NT2/D1 (cell line): ENCODE measurements around the gene CRYL1.

Experiments
- DNase-seq: peaks from one replicate; pipeline ENCODE4 v3.0.0-alpha.2; 2011; ENCODE audit warnings: low read depth, low spot score
- H3K27me3 ChIP-seq: 2 replicates; pipeline ENCODE4 v1.6.0; 2011; ENCODE audit warnings: mild to moderate bottlenecking; ENCODE audit not compliant: insufficient read length, insufficient read depth
- H3K36me3 ChIP-seq: 2 replicates; pipeline ENCODE4 v1.6.1; 2011; ENCODE audit warnings: mild to moderate bottlenecking, low read length, mixed read lengths; ENCODE audit not compliant: insufficient read depth, insufficient read length
- H3K4me1 ChIP-seq: 2 replicates; pipeline ENCODE4 v1.5.1; 2011; ENCODE audit not compliant: insufficient read depth, insufficient read length
- H3K4me3 ChIP-seq: 2 replicates; pipeline ENCODE4 v1.5.1; 2011; ENCODE audit warnings: low read depth; ENCODE audit not compliant: insufficient read length
- H3K9ac ChIP-seq: 2 replicates; pipeline ENCODE4 v1.6.0; 2011; ENCODE audit warnings: low read depth; ENCODE audit not compliant: insufficient read length
- H3K9me3 ChIP-seq: 2 replicates; pipeline ENCODE4 v1.5.1; 2011; ENCODE audit warnings: mild to moderate bottlenecking, low read length; ENCODE audit not compliant: insufficient read depth
- SUZ12 ChIP-seq: IDR thresholded peaks from 2 replicates; pipeline ENCODE4 v1.6.1; 2011; ENCODE audit not compliant: insufficient read length, insufficient read depth; ENCODE audit errors: extremely low read depth
- YY1 ChIP-seq: IDR thresholded peaks from 2 replicates; pipeline ENCODE4 v1.6.1; 2011; ENCODE audit not compliant: insufficient read length, insufficient read depth
- ZNF274 ChIP-seq: IDR thresholded peaks from 2 replicates; pipeline ENCODE4 v1.6.1; 2011; ENCODE audit warnings: mild to moderate bottlenecking, low read depth, low read length

Gene CRYL1

GRCh38 chr13:20499986-20500385 lies 25.7 kb downstream of the CRYL1 start:
- Histone ChIP-seq H3K27me3 (no peaks in the 10 kb centered on the region), H3K36me3 (no peaks in the 10 kb centered on the region), H3K9me3 (no peaks in the 10 kb centered on the region), H3K4me1 (no peaks in the 10 kb centered on the region), H3K9ac (no peak overlapping the region), H3K4me3 (no peak overlapping the region)
- DNase-seq, result no peak
- no peak for TF ChIP-seq ZNF274
- no peak for TF ChIP-seq SUZ12
- no peak for TF ChIP-seq YY1

GRCh38 chr13:20498659-20499058 lies 27.0 kb downstream of the CRYL1 start:
- no peaks in the 10 kb centered on the region for H3K27me3 ChIP-seq
- H3K4me1 ChIP-seq, result no peaks in the 10 kb centered on the region
- H3K9ac ChIP-seq, result no peak overlapping the region
- H3K4me3 ChIP-seq, result no peak overlapping the region
- no peaks in the 10 kb centered on the region for H3K9me3 ChIP-seq
- H3K36me3 ChIP-seq, result no peaks in the 10 kb centered on the region
- DNase-seq, result no peak
- TF ChIP-seq YY1 (no peak), SUZ12 (no peak), ZNF274 (no peak)

- Histone ChIP-seq H3K9me3 (no peaks in the 10 kb centered on the region), H3K9ac (no peak overlapping the region), H3K4me1 (no peaks in the 10 kb centered on the region), H3K4me3 (no peak overlapping the region), H3K27me3 (no peaks in the 10 kb centered on the region), H3K36me3 (no peaks in the 10 kb centered on the region)
- TF ChIP-seq SUZ12, result no peak
- TF ChIP-seq YY1, result no peak
- no peak for TF ChIP-seq ZNF274
- no peak for DNase-seq
Observed at GRCh38 chr13:20498129-20498528, 27.5 kb downstream of the CRYL1 start.

- Histone ChIP-seq H3K27me3 (no peaks in the 10 kb centered on the region), H3K9ac (no peak overlapping the region), H3K36me3 (no peaks in the 10 kb centered on the region), H3K9me3 (no peaks in the 10 kb centered on the region), H3K4me3 (no peak overlapping the region), H3K4me1 (no peaks in the 10 kb centered on the region)
- no peak for DNase-seq
- TF ChIP-seq SUZ12 (no peak), ZNF274 (no peak), YY1 (no peak)
Observed at GRCh38 chr13:20497006-20497775, 28.5 kb downstream of the CRYL1 start.

- Histone ChIP-seq H3K4me3 (no peak overlapping the region), H3K27me3 (no peaks in the 10 kb centered on the region), H3K9ac (no peak overlapping the region), H3K36me3 (no peaks in the 10 kb centered on the region), H3K9me3 (no peaks in the 10 kb centered on the region), H3K4me1 (no peaks in the 10 kb centered on the region)
- TF ChIP-seq YY1, result no peak
- no peak for TF ChIP-seq SUZ12
- TF ChIP-seq ZNF274, result no peak
- DNase-seq, result no peak
Observed at GRCh38 chr13:20495087-20496023, 30.3 kb downstream of the CRYL1 start.

- Histone ChIP-seq H3K4me1 (no peaks in the 10 kb centered on the region), H3K27me3 (no peaks in the 10 kb centered on the region), H3K36me3 (no peaks in the 10 kb centered on the region), H3K4me3 (no peak overlapping the region), H3K9me3 (no peaks in the 10 kb centered on the region), H3K9ac (no peak overlapping the region)
- DNase-seq, result no peak
- TF ChIP-seq ZNF274, result no peak
- no peak for TF ChIP-seq SUZ12
- no peak for TF ChIP-seq YY1
Observed at GRCh38 chr13:20494656-20495055, 31.0 kb downstream of the CRYL1 start.

GRCh38 chr13:20492641-20493040 lies 33.0 kb downstream of the CRYL1 start:
- Histone ChIP-seq H3K4me3 (no peak overlapping the region), H3K36me3 (no peaks in the 10 kb centered on the region), H3K9ac (no peak overlapping the region), H3K4me1 (no peaks in the 10 kb centered on the region), H3K27me3 (no peaks in the 10 kb centered on the region), H3K9me3 (no peaks in the 10 kb centered on the region)
- no peak for DNase-seq
- no peak for TF ChIP-seq YY1
- TF ChIP-seq SUZ12, result no peak
- TF ChIP-seq ZNF274, result no peak
